SK-N-SH (cell line): ENCODE results near the gene TRAM2. TPM values are rescaled to one million over a fixed set of nuclear protein-coding genes. Genes with fewer than 3 reads are reported as not detected.

Experiments used
- CTCF ChIA-PET: fragments of 300-600, 350-600 bp; formaldehyde crosslinking; extraction: SDS; loops from one replicate; lab custom pipeline; 2021; lab: Yijun Ruan, JAX
- POLR2A ChIA-PET: fragments of 350-600 bp; sonication (Branson Sonifier 250); formaldehyde crosslinking; extraction: SDS; loops from one replicate; lab custom pipeline; 2020; ENCODE audit warnings: antibody characterized with exemption, inconsistent platforms; lab: Yijun Ruan, JAX
- DNase-seq: peaks from one replicate; pipeline ENCODE4 v3.0.0; 2012
- H2AFZ ChIP-seq: fragments of 200-600 bp; sonication (generic); 2 replicates; pipeline ENCODE4 v1.8.1; 2016; ENCODE audit warnings: antibody characterized with exemption, mild to moderate bottlenecking, low read depth
- H3F3A ChIP-seq: fragments of 200-600 bp; sonication (generic); replicated peaks from 2 replicates; pipeline ENCODE3; 2016; ENCODE audit warnings: antibody characterized with exemption, mild to moderate bottlenecking; ENCODE audit not compliant: insufficient read depth
- H3K27ac ChIP-seq, 2 experiments: fragments of 200-500 bp in 1 of 2; fragments of 200-600 bp in 1 of 2; sonication (Bioruptor generic) in 1 of 2; sonication (generic), shearing (Covaris generic) in 1 of 2; 2 replicates each; pipeline versions ENCODE4 v1.5.1 to v1.6.1; 2014 to 2016; ENCODE audit warnings: low read depth in 2 of 2, inconsistent platforms in 1 of 2, low read length in 1 of 2, mild to moderate bottlenecking in 1 of 2, mixed read lengths in 1 of 2
- H3K27me3 ChIP-seq: fragments of 200-600 bp; sonication (generic), shearing (Covaris generic); 2 replicates; pipeline ENCODE4 v1.6.1; 2016; ENCODE audit warnings: mixed run types; ENCODE audit not compliant: insufficient read depth
- H3K36me3 ChIP-seq, 2 experiments: fragments of 200-500 bp in 1 of 2; fragments of 200-600 bp in 1 of 2; sonication (Bioruptor generic) in 1 of 2; sonication (generic) in 1 of 2; replicated peaks in 1 of 2; 2 replicates each; pipeline versions ENCODE3 to v1.5.1; 2014 to 2016; ENCODE audit warnings: low read length in 1 of 2, mild to moderate bottlenecking in 1 of 2; ENCODE audit not compliant: insufficient read depth in 2 of 2, control insufficient read depth in 1 of 2
- H3K4me1 ChIP-seq, 2 experiments: fragments of 200-500 bp in 1 of 2; fragments of 200-600 bp in 1 of 2; sonication (Bioruptor generic) in 1 of 2; sonication (generic), shearing (Covaris generic) in 1 of 2; 2 replicates each; pipeline versions ENCODE4 v1.5.1 to v1.6.1; 2014 to 2016; ENCODE audit warnings: low read depth in 1 of 2, low read length in 1 of 2, mixed run types in 1 of 2; ENCODE audit not compliant: insufficient read depth in 2 of 2, control insufficient read depth in 1 of 2
- H3K4me2 ChIP-seq: fragments of 200-600 bp; sonication (generic), shearing (Covaris generic); 2 replicates; pipeline ENCODE4 v1.6.1; 2017; ENCODE audit warnings: mixed run types
- H3K4me3 ChIP-seq, 2 experiments: fragments of 200-500 bp in 1 of 2; fragments of 200-600 bp in 1 of 2; sonication (Bioruptor generic) in 1 of 2; sonication (generic), shearing (Covaris generic) in 1 of 2; 2 replicates each; pipeline versions ENCODE4 v1.5.1 to v1.8.1; 2014 to 2016; ENCODE audit warnings: low read depth in 2 of 2, inconsistent platforms in 1 of 2, low read length in 1 of 2, mild to moderate bottlenecking in 1 of 2, mixed read lengths in 1 of 2, moderate library complexity in 1 of 2
- H3K79me2 ChIP-seq: fragments of 200-600 bp; sonication (generic); 2 replicates; pipeline ENCODE4 v1.8.1; 2017; ENCODE audit warnings: mild to moderate bottlenecking; ENCODE audit not compliant: insufficient read depth
- H3K9ac ChIP-seq: fragments of 200-600 bp; sonication (generic); 2 replicates; pipeline ENCODE4 v1.6.1; 2017; ENCODE audit warnings: mixed run types
- H3K9me2 ChIP-seq: fragments of 200-600 bp; sonication (generic); 2 replicates; pipeline ENCODE4 v1.6.1; 2017; ENCODE audit warnings: mixed run types
- H3K9me3 ChIP-seq: fragments of 200-600 bp; sonication (generic); 2 replicates; pipeline ENCODE4 v1.6.1; 2017; ENCODE audit warnings: mixed run types, mild to moderate bottlenecking, moderate library complexity
- H4K20me1 ChIP-seq: fragments of 200-600 bp; sonication (generic); 2 replicates; pipeline ENCODE4 v1.6.1; 2017; ENCODE audit warnings: mild to moderate bottlenecking, mixed run types; ENCODE audit not compliant: insufficient read depth
- CTCF ChIP-seq: fragments of 200-600 bp; sonication (generic); IDR thresholded peaks from 2 replicates; pipeline ENCODE4 v1.6.1; 2017; ENCODE audit warnings: antibody characterized with exemption, mild to moderate bottlenecking, moderate library complexity
- EP300 ChIP-seq, 2 experiments: IDR thresholded peaks; 2 replicates each; pipeline versions ENCODE4 v1.4.0 to v1.6.1; 2012; ENCODE audit warnings: borderline replicate concordance in 1 of 2, low read depth in 1 of 2, low read length in 1 of 2
- FOXM1 ChIP-seq: IDR thresholded peaks from 2 replicates; pipeline ENCODE4 v1.4.0; 2012; ENCODE audit warnings: low read depth, mild to moderate bottlenecking
- MEF2A ChIP-seq: IDR thresholded peaks from 2 replicates; pipeline ENCODE4 v1.4.0; 2012; ENCODE audit warnings: low read depth, borderline replicate concordance
- MXI1 ChIP-seq: IDR thresholded peaks from 2 replicates; pipeline ENCODE4 v1.6.1; 2012; ENCODE audit warnings: mild to moderate bottlenecking, low read depth, low read length, improper control_type of control experiment
- NFIC ChIP-seq: IDR thresholded peaks from 2 replicates; pipeline ENCODE4 v1.4.0; 2012; ENCODE audit warnings: borderline replicate concordance
- RAD21 ChIP-seq: IDR thresholded peaks from 2 replicates; pipeline ENCODE4 v1.6.1; 2012; ENCODE audit warnings: mild to moderate bottlenecking, low read length
- RCOR1 ChIP-seq: fragments of 150-350 bp; IDR thresholded peaks from 2 replicates; pipeline ENCODE4 v1.6.1; 2017; ENCODE audit warnings: antibody characterized with exemption, low read length
- RFX5 ChIP-seq: IDR thresholded peaks from 2 replicates; pipeline ENCODE4 v1.6.1; 2012; ENCODE audit warnings: mild to moderate bottlenecking, improper control_type of control experiment, low read length
- RXRA ChIP-seq: IDR thresholded peaks from 2 replicates; pipeline ENCODE4 v1.4.0; 2012; ENCODE audit warnings: low read depth, mild to moderate bottlenecking, borderline replicate concordance
- TAF1 ChIP-seq: IDR thresholded peaks from 2 replicates; pipeline ENCODE4 v1.6.1; 2012; ENCODE audit warnings: low read depth, mild to moderate bottlenecking, low read length, moderate library complexity, borderline replicate concordance
- TCF12 ChIP-seq: IDR thresholded peaks from 2 replicates; pipeline ENCODE4 v1.4.0; 2012
- TEAD4 ChIP-seq: IDR thresholded peaks from 2 replicates; pipeline ENCODE4 v1.4.0; 2012; ENCODE audit warnings: mild to moderate bottlenecking, borderline replicate concordance; ENCODE audit not compliant: insufficient read depth
- WGBS: methylation state at CpG from one replicate; pipeline ENCODE4 v1.1.6; 2017; ENCODE audit warnings: low lambda C conversion rate; 5-methylcytosine and 5-hydroxymethylcytosine counted together
- polyA plus RNA-seq, 3 experiments: library from polyadenylated mRNA; depleted of rRNA; stranded (reverse); fragments of >200 nt; gene quantifications; 2 replicates each; pipeline ENCODE4 v1.2.3, GENCODE V29; 2012
- TF ChIP-seq, protein P1 (sequence below): IDR thresholded peaks from 2 replicates; pipeline ENCODE4 v1.4.0; 2012; ENCODE audit warnings: low read depth, borderline replicate concordance

The TRAM2 gene
- polyA plus RNA-seq, 1 of the 3 experiments (the other 2 are of a cell fraction): 26.4 TPM

GRCh38 chr6:52538252-52538900 lies 38.5 kb downstream of the TRAM2 start:
- peaks cover 48% of the 10 kb centered on the region for H3F3A ChIP-seq
- H3K4me1 ChIP-seq: peaks cover 46 to 71% of the 10 kb centered on the region in 2 experiments
- DNase-seq: no peak
- peaks cover 8 to 16% of the 10 kb centered on the region in 2 experiments for H3K36me3 ChIP-seq
- POLR2A ChIA-PET: no interaction called here
- H4K20me1 ChIP-seq: no peaks in the 10 kb centered on the region
- H3K9me3 ChIP-seq: no peaks in the 10 kb centered on the region
- 73% methylated on average over 5 of the region's 5 CpGs for WGBS
- peak overlapping the region; percentile 87 for H3K27ac ChIP-seq
- peaks cover 83% of the 10 kb centered on the region for H3K79me2 ChIP-seq
- H2AFZ ChIP-seq: no peak overlapping the region
- peak overlapping the region; percentile 36; the same call in 1 of the 2 replicates for H3K9ac ChIP-seq
- H3K9me2 ChIP-seq: no peaks in the 10 kb centered on the region
- TF ChIP-seq NFIC: peak; percentile 71
- TF ChIP-seq RFX5: no peak
- peak in 1 of 2 experiments; percentile 52; a peak in 2 of 4 replicates for TF ChIP-seq EP300 (IDR thresholded peaks at IDR 0.05; ENCODE audit: borderline replicate concordance in 1 of 2, low read depth in 1 of 2, low read length in 1 of 2)
- TF ChIP-seq MEF2A: no peak
- TF ChIP-seq FOXM1: no peak
- no peak for TF ChIP-seq RCOR1
- TF ChIP-seq CTCF: no peak
- TF ChIP-seq RXRA: no peak
- no peak for TF ChIP-seq TCF12
- no peak for TF ChIP-seq TAF1
- TF ChIP-seq, protein P1, sequence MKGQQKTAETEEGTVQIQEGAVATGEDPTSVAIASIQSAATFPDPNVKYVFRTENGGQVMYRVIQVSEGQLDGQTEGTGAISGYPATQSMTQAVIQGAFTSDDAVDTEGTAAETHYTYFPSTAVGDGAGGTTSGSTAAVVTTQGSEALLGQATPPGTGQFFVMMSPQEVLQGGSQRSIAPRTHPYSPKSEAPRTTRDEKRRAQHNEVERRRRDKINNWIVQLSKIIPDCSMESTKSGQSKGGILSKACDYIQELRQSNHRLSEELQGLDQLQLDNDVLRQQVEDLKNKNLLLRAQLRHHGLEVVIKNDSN: no peak
- no peak overlapping the region for H3K4me3 ChIP-seq
- CTCF ChIA-PET: no interaction called here
- peak overlapping the region; percentile 54; the same call in 1 of the 2 replicates for H3K4me2 ChIP-seq
- H3K27me3 ChIP-seq: no peaks in the 10 kb centered on the region

DNA sequence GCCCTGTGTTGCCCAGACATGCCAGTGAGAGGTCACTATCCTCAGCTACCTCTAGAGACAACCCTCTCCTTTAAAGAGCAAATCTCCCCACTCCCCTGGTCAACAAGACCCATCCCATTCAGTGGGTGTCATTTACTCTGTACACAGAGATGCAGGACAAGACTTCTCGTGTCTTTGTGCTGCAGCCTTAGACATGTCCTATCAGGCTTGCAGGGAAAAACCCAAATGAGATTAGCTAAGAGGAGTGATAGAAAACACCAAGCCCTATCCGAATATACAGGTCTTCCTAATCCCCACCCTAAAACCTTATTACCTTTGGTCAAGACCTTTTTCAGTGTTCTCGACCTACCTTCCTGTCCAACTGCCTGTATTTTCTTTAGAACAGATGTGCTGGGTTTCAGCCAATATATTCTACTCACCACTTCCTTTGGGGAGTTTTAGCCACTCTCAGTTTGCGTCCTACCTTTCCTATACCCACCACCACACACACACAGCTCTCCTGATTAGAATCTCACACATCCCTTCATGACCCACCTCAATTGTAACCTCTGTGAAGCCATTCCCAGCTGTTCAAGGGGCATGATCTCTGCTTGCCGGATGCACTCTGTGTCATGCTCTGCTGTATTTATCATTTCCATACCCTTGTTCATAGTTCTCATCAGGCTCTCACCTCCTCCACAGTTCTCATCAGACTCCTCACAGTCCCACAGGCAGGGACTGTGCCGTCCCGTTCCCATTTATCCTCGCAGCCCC lies 39.7 kb downstream of the TRAM2 start:
- Histone ChIP-seq H3K27ac (peak overlapping the region; percentile 87), H3K79me2 (peaks cover 82% of the 10 kb centered on the region), H3K4me1 (peaks cover 44 to 70% of the 10 kb centered on the region in 2 experiments), H2AFZ (no peak overlapping the region), H3K27me3 (no peaks in the 10 kb centered on the region), H3K9ac (no peak overlapping the region; the same call in 1 of the 2 replicates), H3K9me3 (no peaks in the 10 kb centered on the region), H3K36me3 (peaks cover 17 to 23% of the 10 kb centered on the region in 2 experiments), H3K9me2 (no peaks in the 10 kb centered on the region), H3K4me2 (peak overlapping the region; percentile 54), H3F3A (peaks cover 44% of the 10 kb centered on the region), H3K4me3 (no peak overlapping the region), H4K20me1 (no peaks in the 10 kb centered on the region)
- DNase-seq: no peak
- ChIA-PET CTCF (interaction anchor here (1.0 to 1.2 kb wide), 2 partner anchors 13 to 15 kb away, joined by 3 read pairs; no protein-coding TSS in a partner anchor), POLR2A (no interaction called here)
- TF ChIP-seq TEAD4: no peak
- 0 out of 2 replicates have a peak, but pooled peaks have one; percentile 52 for TF ChIP-seq NFIC
- TF ChIP-seq RAD21: no peak
- no peak for TF ChIP-seq MXI1
- no peak for TF ChIP-seq MEF2A
- 86% methylated on average over 8 of the region's 8 CpGs for WGBS
